Omental fat pad (tissue), 4 donors: Measurements from ENCODE around the gene RHEB. TPM values are rescaled to one million over a fixed set of nuclear protein-coding genes. Genes with fewer than 3 reads are reported as not detected.
A peak's percentile ranks its signal among the peaks of the same experiment; 100 is the strongest.

Experiments used
- ATAC-seq: fragments of 150-250 bp; one replicate; pipeline ENCODE4 v1.9.1; 2016; ENCODE audit warnings: mild to moderate bottlenecking, moderate library complexity; ENCODE audit not compliant: low FRiP score
- DNase-seq: peaks from one replicate; pipeline ENCODE4 v3.0.0-alpha.2; 2019; ENCODE audit warnings: low spot score
- total RNA-seq, 4 donors: library from RNA; depleted of rRNA; stranded (reverse); fragments of >200 nt; gene quantifications; one replicate each; pipeline ENCODE4 v1.1.0, GENCODE V29; 2016
- TF ChIP-seq, protein P1 (sequence below), 3 donors: fragments of 450-650 bp; IDR thresholded peaks; one replicate each; pipeline ENCODE4 v1.5.1; 2016 to 2017; ENCODE audit warnings: antibody characterized with exemption in 3 of 3, mild to moderate bottlenecking in 3 of 3, moderate library complexity in 2 of 3

The RHEB gene
- total RNA-seq, 4 donors from 2014 or later: 93.9 to 124 (median 104) TPM

- TF ChIP-seq, protein P1, sequence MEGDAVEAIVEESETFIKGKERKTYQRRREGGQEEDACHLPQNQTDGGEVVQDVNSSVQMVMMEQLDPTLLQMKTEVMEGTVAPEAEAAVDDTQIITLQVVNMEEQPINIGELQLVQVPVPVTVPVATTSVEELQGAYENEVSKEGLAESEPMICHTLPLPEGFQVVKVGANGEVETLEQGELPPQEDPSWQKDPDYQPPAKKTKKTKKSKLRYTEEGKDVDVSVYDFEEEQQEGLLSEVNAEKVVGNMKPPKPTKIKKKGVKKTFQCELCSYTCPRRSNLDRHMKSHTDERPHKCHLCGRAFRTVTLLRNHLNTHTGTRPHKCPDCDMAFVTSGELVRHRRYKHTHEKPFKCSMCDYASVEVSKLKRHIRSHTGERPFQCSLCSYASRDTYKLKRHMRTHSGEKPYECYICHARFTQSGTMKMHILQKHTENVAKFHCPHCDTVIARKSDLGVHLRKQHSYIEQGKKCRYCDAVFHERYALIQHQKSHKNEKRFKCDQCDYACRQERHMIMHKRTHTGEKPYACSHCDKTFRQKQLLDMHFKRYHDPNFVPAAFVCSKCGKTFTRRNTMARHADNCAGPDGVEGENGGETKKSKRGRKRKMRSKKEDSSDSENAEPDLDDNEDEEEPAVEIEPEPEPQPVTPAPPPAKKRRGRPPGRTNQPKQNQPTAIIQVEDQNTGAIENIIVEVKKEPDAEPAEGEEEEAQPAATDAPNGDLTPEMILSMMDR (IDR thresholded peaks at IDR 0.05): no peak
- no peak for DNase-seq
- no peak for ATAC-seq
These were observed 68.5 kb downstream of the RHEB start for GRCh38 chr7:151451156-151451555.

DNA sequence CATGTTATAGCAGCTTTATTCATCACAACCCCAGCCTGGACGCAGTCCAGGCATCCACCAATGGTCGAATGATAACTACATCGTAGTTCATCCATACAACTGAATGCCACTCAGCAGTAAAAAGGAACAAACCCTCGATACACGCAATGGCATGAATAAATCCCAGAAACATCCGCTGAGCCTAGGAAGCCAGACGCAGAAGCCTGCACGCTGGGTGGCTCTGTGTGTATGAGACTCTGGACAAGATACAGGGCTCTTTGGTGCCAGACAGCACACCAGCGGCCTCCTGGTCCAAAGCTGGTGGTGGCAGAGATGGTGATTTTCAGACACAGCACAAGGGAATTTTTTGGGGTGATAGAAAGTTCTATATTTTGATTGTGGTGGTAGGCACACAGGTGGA is 69.7 kb downstream of the RHEB start:
- TF ChIP-seq, protein P1 (IDR thresholded peaks at IDR 0.05): no peak
- ATAC-seq (no peak), DNase-seq (no peak)

DNA sequence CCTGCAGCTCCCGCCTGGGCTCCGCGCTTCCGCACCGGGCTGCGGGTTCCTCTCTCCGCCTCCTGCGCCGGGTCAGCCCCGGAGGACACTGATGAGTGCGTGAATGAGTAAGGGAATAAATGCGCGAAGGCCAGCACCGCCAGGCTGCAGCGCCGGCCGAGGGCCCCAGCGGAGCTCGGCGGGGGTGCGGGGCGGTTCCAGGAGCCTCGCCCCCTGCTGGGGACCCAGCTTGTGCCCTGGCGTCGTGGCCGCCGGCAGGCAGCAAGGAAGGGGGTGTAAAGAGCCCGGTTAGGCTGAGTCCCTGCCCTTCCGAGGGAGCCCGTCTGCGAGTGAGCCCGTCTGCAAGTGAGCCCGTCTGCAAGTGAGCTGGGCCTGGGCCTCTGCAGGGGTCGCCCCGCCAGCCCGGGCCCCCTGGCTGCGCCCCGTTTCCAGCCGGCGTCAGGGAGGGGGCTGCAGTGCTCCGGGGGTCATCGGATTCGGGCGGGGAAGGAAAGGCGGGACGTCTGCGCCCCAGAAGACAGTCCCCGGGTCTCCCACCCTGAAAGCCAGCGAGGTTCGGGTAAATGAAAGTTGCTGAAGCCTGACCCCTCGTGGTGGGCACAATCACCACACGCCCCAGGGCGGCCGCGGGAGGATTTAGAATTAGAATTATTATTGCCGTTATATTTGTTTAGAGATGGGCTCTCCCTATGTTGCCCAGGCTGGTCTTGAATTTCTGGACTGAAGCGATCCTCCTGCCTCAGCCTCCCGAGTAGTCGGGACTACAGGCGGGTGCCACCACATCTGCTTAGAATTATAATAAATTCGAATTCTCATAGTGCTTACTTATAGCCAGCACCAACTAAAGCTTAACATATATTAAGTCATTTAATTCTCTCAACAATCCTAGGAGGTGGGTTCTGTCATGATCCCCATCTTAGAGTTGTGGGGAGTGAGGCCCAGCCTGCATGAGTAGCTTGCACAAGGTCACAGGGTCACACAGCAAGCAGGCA is 71.1 kb downstream of the RHEB start:
- ATAC-seq: peak; percentile 78
- peak; percentile 62 for DNase-seq
- TF ChIP-seq, protein P1 (IDR thresholded peaks at IDR 0.05): peak in 2 of 3 donors; percentile 14 to 57

DNA sequence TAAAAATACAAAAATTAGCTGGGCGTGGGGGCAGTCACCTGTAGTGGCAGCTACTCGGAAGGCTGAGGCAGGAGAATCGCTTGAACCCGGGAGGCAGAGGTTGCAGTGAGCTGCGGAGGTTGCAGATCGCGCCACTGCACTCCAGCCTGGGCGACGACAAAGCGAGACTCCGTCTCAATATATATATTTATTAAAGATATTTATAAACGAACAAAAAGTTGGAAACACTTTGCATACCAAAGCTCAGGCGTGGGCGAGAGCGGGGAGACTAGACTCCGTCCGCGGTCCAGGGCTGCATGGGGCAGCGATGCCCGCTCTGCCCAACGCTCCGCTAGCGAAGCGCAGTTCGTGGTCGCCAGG is 71.8 kb downstream of the RHEB start:
- no peak for DNase-seq
- ATAC-seq: no peak
- TF ChIP-seq, protein P1 (IDR thresholded peaks at IDR 0.05): no peak

DNA sequence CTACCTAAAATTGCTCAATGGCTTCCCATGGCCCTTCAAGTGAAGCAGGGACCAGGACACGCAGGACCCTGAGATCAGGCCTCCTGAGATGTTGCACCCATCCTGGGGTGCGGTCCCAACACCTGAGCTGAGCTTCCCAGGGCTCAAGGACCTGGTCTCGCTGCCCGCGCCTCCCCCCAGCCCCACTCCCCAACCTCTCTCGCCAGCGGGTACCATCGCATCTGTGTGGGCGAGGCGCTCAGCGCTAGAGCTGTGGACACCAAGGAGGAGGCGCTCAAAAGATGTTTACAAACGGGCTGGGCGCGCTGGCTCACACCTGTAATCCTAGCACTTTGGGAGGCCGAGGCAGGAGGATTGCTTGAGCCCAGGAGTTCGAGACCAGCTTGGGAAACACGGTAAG is 72.4 kb downstream of the RHEB start:
- ATAC-seq (no peak), DNase-seq (no peak)
- TF ChIP-seq, protein P1 (IDR thresholded peaks at IDR 0.05): no peak

DNA sequence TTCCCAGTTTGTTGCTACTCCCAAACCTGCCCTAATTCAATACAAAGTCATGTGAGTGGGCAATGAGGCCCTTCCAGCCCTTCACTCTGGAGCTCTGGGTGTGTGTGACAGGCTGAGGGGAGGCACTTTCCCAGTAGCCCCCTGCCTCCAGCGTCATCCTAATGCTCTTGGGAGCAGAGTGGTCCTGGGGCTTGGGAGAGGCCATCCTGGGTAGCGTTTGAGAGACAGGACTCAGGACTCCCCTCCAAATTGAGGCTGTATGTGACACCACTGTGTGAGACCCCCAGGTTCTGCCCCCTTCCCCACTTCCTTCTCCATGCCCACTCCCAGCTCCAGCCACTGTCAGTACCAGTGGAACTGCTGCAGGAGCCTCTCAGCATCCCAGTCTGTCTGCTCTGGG is 73.3 kb downstream of the RHEB start:
- TF ChIP-seq, protein P1 (IDR thresholded peaks at IDR 0.05): no peak
- DNase-seq (no peak), ATAC-seq (no peak)

DNA sequence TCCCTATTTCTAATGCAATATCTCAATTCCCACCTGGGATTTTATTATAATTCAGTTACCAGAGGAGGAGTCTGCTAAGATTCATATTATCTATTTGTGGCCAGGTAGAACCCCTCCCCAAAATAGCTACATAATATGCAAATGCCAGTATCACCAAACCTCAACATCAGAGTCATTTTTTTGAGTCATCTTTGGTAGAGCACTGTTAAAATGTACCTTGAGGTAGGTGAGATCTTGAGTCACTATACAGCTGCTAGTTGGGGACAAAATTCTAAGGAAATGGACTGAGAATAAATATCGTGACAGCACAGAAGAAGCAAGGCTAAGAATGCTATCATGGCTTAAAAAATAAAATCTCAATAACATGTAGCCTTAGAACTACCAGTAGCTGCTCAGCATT is 75.1 kb downstream of the RHEB start:
- TF ChIP-seq, protein P1 (IDR thresholded peaks at IDR 0.05): no peak
- ATAC-seq: no peak
- no peak for DNase-seq
